ENCODE data around the gene TMC4. TPM values are rescaled to one million over a fixed set of nuclear protein-coding genes. Genes with fewer than 3 reads are reported as not detected.

TMC4 gene
- total RNA-seq, 1 donor from 2014 or later: 2.9 TPM

DNA sequence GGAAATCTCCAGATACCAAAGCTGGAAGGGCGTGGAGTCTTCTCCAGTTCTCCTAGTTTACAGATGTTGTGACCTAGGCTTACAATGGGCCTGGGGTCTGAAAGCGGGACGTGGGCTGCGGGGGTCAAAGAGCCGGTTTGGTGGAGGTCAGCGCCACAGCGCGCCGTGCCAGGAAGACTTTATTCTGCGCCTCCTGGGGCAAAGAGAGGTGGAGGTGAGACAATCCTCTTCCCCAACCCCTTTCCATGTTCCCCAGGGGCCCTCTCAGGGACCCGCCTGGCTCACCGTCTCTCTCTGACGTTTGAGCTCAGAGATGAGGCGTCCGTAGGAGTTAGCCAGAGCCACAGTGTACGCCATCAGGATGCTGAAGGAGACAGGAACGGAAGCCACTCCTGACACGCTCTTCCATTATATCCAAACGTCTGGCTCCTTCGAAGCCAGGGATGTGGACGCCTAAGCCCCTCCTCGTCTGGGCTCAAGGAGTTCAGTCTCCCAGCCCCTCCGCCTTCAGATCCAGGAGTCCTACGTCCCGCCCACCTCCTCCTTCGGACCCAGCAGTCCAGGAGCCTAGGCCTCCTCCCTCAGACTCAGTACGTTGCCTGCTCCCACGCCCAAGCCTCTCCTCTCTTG is 12.7 kb downstream of the TMC4 start:
- DNase-seq (ENCODE audit: low spot score): no peak
- no peak for ATAC-seq
- intact Hi-C loops (cut with DNase I): no loop called here

DNA sequence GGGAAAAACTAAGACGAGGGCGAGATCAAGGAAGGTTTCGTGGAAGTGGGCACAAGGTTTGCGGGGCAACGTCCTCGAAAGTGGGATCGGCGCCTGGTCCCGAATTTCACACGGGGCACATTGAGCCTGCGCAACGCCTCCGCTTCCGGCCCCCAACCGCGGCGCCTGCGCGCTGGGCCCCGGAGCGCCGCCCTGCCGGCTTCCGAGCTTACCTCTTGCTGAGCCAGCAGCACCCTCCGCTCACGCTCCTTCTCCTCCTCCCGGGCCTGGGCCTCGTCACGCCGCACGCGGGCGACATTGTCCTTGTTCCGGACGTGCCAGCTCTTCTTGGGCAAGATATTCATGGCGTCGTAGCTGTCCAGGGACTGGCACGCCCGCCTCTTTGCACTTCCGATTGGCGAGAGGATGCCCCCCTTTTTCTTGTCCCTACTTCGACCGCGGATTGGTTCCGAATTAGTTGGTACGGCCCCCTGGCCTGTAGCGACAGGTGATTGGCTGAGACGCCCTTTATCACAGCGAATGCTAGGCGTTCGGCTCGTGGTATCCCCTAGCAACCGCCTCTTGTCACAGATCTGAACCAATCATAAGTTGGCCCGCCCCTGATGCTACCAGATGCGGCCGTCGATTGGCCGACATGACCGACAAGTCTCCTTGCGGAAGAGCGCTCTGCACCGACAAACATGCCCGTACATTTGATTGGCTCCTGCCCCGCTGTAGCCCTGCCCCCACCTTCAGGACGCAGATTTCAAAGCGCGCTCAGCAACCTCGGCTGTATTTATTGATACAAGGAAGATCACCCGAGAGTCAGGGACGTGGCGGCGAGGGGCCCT is 13.4 kb downstream of the TMC4 start, which contains the start of gene LENG1:
TSS of gene LENG1 (minus strand) at position 370 of the 830 bp plus-strand sequence. CDS start at position 344, 26 bp downstream.
- intact Hi-C loops (cut with DNase I): no loop called here
- peak; percentile 97 for ATAC-seq
- peak; percentile 99 for DNase-seq (ENCODE audit: low spot score)

DNA sequence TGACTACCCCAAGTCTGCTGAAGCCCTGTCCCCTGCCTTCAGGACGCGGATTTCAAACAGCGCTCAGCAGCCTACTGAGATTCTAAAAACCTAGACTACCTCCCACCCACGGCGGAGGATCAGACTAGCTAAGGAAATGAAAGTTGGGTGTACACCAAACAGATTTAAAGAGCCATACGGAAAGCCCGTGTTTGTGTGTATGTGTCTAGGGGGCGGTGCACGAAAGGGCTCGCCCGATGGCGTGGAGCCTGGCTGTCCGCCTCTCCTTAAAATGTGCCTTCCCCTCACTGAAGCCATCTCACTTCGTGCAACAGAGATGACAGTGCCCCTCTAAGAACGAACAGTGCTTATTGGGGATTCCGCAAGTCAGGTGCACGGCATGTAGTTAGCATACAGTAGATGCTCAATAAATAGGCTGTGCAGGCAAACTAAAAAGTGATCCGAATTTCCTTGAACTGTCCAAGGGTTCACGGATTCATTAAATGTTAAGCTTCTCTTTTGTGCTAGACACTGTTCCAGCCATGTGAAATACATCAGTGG is 14.1 kb downstream of the TMC4 start:
- intact Hi-C loops (cut with DNase I): no loop called here
- DNase-seq (ENCODE audit: low spot score): no peak
- no peak for ATAC-seq

DNA sequence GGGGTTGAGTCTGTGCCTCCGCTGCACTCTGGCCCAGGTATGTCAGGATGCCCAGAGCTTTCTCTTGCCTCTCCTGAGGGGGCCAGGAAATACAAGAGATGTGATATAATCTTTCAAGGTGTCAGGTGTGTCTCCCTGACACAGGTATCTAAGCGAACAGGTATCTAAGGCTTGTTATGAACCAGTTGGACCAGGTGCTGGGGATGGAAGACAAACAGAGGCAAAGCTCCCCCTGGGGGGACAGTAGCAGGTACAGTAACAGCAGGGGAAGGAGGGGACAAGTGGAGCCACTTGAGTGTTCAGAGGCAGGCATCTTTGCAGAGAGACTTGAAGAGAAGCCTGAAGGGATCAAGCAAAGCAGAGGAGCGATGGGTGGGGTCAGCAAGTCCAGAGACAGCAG is 16.0 kb downstream of the TMC4 start:
- intact Hi-C loops (cut with DNase I): no loop called here
- no peak for ATAC-seq

DNA sequence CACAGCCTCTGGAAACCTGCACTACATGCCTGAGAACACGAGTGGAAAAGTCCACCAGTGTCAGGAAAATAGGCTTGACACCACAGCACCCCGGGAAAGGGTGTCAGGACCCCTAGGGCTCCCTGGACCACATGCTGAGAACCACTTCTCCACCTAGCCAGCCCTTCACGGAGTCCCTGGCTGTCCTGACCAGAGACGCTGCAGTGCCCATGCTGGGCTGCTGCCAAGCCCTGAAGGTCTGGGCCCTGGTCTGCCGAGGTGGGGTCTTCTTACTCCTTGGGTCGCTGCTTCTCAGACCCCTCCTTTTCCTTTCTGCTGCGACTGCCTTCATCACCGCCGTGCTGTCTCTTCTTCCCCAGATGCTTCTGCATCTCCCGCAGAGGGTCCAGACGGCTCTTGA is 16.5 kb downstream of the TMC4 start:
- intact Hi-C loops (cut with DNase I): no loop called here
- no peak for DNase-seq (ENCODE audit: low spot score)

More for the DNA sequence above, 16.0 kb downstream of the TMC4 start:
- no peak for DNase-seq (ENCODE audit: low spot score)

DNA sequence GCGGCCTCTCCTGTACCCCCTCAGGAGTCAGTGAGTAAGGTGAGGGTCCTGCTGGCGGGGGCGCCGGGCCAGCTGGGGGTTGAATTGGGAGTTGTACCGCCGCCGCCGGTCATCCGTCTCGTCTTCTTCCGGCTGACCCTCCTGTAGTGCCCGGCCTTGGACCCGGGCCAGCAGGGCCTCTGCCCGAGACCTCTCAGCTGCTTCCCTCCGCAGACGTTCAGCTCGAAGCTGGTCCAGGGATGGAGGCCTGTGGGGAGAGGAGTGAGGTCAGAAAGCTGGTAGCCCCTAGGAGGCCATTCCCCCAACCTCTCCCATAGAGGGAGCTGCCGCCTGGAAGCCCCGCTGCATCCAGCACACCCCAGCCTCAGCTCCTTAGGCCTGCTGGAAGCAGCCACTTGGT is 17.3 kb downstream of the TMC4 start:
- ATAC-seq (no peak), DNase-seq (ENCODE audit: low spot score) (no peak)
- intact Hi-C loops (cut with DNase I): no loop called here

More for the DNA sequence above, 16.5 kb downstream of the TMC4 start:
- no peak for ATAC-seq

DNA sequence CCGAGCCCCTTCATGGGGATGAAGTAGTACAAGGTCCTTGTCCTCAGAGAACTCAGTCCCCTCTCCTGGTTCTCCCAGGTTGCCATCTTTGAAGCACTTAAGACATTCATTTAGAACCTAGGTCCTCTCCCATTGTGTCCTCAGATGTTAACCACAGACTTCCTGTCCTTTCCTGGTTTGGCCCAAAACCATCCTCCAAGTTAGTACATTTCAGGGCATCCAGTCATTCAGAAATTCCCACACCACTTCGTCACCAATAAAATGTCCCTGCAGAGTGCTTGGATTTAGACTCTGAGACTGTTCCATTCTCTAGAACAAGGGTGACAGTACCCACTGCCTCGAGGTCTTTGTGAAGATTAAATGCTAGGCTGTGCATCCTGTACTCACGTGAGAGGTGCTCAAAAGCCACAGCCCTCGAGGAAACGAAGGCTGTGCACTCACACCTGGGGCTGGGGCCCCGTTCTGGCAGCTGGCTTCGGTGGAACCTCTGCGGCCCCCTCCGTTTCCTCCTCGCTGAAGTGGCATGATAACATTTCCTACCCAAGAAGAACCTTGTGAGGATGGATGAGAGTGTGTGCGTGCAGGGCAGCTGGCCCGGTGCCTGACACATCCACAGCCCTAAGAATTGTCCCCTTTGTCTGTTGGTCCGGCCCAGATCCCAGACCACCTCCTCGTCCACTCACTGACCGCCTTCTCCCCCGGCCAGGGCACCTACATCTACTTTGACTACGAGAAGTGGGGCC is 18.2 kb downstream of the TMC4 start:
- ATAC-seq: no peak
- intact Hi-C loops (cut with DNase I): no loop called here
- DNase-seq (ENCODE audit: low spot score): no peak

DNA sequence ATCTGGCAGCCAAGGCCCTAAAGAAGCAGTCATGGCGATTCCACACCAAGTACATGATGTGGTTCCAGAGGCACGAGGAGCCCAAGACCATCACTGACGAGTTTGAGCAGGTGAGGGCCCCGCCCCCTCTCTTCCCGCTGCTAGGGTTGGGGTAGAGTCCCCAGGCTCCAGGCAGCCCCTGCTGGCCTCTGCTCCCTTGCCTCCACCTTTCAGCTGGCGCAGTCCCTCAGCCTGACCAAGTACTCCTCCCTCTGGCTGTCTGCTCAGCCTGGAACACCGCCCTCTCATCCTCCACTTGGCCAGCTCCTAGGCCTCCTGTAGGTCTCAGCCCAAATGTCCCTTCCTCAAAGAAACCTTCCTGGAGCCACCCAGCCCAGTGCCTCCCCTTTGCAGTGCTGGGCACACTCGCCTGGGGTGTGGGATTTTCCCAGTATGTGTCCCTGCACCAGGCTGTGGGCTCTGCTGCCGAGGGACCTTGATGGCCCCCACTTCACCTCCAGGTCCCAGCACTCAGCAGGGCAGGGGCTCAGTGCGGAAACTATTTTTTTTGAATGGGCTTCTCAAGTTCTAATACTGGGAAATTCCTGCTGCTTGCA is 19.1 kb downstream of the TMC4 start:
- DNase-seq (ENCODE audit: low spot score): no peak
- ATAC-seq: no peak
- intact Hi-C loops (cut with DNase I): no loop called here

DNA sequence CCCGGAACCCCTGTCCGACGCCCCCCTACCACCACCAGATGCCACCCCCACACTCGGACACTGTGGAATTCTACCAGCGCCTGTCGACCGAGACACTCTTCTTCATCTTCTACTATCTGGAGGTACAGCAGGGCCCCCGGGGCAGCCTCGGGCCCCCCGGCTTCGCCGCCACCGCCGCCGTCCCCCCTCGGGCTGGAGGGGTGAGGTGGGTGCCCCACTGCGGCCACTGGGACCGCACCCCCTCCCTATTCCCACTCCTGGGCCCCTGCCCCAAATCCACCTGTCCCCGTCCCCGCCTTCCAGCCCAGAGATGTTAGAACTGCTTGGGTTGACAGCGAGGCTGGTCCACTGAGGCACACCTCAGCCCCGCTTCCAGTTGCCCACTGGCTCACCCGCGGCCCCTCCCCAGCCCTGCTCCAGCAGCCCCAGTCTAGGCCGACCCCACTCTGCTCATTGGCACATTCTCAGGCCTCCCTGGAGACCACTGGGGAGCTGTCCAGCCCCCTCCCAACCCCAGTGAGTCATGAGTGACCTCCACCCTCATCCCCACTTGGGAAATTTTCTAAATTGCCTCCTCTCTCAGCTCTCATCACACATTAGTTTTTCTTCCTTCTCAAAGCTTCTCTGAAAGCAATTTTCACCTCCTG is 20.0 kb downstream of the TMC4 start:
- no peak for DNase-seq (ENCODE audit: low spot score)
- ATAC-seq: peak; percentile 22
- intact Hi-C loops (cut with DNase I): no loop called here

DNA sequence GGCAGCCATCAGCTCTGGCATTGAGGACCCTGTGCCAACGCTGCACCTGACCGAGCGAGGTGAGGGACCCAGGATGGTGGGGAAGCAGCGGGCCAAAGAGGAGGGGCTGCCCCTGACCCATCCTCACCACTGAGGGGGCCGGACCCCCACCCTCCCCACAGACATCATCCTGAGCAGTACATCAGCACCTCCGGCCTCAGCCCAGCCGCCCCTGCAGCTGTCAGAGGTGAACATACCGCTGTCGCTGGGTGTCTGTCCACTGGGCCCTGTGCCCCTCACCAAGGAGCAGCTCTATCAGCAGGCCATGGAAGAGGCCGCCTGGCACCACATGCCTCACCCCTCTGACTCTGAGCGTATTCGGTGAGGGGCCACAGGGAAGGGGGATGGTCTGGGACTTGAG is 20.7 kb downstream of the TMC4 start:
- intact Hi-C loops (cut with DNase I): no loop called here
- ATAC-seq (no peak), DNase-seq (ENCODE audit: low spot score) (no peak)

DNA sequence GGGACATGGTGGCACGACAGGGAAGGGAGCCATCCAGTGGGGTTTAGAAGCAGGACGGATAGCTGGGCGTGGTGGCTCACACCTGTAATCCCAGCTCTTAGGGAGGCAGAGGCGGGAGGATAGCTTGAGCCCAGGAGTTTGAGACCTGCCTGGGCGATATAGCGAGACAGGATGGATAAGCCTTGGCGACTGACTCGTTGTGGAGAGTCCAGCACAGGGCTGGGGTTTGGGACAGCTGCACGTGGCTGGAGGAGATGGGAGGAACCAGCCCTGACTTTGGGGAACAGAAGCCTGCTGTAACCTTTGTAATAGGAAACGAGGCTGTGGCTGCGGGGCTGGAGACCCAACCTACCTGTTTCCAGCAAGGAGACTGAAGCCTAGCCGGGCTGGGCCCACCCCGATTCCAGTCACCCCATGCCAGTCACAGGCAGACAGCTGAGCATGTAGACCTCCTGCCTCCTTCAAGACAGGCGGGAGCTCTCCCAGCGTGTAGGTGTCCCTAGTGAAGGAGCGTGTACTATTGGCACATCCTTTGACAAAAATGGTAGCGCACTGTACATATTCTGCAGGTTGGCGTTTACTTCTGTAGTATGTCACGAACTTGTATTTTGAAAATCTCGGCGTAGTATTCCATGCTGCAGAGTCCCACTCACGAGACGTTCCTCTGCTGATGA is 21.5 kb downstream of the TMC4 start:
- DNase-seq (ENCODE audit: low spot score): no peak
- ATAC-seq: no peak
- intact Hi-C loops (cut with DNase I): no loop called here

DNA sequence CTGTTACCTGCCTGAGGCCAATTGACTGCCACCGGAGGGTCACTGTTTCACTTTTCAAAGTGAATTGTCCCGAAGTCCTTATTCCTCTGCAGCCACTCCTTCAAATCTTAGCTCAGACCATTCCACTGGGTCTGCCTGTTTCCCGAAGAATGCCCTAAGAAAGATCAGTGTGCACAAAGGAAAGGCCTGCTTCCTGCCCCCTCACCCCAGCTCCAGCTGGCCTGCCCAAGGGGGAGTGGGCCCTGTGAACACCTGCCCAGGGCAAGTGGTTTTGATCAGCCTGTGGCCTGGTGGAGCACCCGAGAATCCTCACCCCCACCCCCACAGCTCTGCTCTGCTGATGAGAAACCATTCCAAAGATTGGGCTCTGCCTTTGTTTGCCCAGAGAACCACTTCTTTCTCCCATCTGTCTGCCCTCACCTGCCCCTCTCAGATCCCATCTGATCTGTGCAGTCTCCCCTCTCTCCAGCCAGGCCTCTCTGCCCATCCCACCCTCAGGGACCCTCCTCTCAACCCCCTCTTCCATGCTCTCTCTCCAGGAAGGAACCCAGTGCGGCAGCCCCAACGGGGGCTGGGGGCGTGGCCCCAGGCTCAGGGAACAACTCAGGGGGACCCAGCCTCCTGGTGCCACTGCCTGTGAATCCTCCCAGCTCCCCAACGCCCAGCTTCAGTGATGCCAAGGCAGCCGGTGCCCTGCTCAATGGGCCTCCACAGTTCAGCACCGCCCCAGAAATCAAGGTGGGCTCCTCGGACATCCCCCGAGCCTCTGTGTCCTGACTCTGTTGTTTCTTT is 23.7 kb downstream of the TMC4 start:
- DNase-seq (ENCODE audit: low spot score) (no peak), ATAC-seq (no peak)
- intact Hi-C loops (cut with DNase I): no loop called here

DNA sequence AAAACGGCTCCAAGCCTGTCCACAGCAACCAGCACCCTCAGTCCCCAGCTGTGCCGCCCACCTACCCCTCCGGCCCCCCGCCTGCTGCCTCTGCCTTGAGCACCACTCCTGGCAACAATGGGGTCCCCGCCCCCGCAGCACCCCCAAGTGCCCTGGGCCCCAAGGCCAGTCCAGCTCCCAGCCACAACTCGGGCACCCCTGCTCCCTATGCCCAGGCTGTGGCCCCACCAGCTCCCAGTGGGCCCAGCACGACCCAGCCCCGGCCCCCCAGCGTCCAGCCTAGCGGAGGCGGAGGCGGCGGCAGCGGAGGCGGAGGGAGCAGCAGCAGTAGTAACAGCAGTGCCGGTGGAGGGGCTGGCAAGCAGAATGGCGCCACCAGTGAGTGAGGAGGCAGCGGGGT is 24.8 kb downstream of the TMC4 start:
- DNase-seq (ENCODE audit: low spot score) (no peak), ATAC-seq (no peak)
- intact Hi-C loops (cut with DNase I): no loop called here

DNA sequence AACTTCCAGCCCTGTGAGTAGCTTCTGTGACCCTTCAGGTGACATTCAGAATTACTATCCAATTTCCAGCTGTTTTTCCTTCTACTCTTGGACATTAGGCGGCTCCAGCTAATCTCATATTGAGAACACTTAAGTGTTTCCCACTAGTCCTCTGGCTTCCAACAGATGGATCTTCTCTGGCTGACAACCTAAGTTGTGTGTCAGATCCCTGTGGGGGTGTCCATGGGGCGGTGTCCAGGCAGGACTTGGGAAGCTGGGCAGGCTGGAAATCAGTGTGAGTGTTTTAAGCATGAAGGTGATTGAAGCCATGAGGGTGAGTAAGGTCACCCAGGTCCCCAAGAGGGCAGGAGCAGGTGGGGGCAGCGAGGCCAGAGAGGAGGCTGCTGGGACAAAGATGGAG is 25.3 kb downstream of the TMC4 start:
- intact Hi-C loops (cut with DNase I): no loop called here
- DNase-seq (ENCODE audit: low spot score) (no peak), ATAC-seq (no peak)

DNA sequence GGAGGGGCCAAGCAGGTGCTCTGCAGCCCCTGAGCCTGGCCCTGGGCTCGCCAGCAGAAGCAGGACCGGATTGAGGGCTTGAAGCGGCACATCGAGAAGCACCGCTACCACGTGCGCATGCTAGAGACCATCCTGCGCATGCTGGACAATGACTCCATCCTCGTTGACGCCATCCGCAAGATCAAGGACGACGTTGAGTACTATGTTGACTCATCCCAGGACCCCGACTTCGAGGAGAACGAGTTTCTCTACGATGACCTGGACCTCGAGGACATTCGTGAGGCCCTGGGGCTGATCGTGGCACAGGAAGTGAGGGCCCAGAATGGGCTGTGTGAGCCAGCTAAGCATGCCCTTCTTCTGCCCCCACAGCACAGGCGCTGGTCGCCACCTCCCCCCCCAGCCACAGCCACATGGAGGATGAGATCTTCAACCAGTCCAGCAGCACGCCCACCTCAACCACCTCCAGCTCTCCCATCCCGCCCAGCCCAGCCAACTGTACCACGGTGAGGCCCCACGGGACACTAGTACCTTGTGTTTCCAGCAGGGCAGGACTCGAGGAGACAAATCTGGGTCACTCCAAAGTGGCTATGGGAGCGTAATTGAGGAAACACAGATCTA is 27.3 kb downstream of the TMC4 start:
- DNase-seq (ENCODE audit: low spot score) (no peak), ATAC-seq (no peak)
- intact Hi-C loops (cut with DNase I): no loop called here

DNA sequence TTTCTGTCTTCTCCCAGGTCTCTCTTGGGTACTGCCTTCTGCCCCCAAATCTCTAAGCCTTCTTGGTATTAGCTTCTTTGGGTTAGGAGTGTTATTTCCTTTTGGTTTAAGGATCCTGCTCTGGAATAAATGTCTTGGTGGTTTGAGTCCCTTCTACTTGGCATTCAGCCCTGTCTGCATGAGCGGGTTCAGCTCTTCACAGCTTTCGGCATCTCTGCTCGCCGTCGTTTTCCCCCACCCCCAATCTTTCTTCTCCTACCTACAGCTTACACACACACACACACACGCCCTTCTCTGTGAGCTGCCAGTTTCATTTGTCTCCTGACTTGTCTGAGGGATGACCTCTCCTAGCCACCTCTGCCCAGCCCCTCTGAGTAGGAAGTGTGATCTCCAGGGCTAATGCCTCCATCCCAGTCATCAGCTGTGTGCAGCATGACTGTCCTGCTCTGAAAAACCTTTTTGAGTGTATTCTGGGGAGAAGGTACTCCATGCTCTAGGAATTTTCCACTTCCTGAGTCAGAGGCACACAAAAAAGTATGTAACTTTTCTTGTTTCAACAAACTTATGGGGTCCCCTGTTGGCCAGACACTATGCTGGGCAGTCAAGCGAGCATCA is 30.7 kb downstream of the TMC4 start:
- DNase-seq (ENCODE audit: low spot score) (no peak), ATAC-seq (no peak)
- intact Hi-C loops (cut with DNase I): no loop called here

DNA sequence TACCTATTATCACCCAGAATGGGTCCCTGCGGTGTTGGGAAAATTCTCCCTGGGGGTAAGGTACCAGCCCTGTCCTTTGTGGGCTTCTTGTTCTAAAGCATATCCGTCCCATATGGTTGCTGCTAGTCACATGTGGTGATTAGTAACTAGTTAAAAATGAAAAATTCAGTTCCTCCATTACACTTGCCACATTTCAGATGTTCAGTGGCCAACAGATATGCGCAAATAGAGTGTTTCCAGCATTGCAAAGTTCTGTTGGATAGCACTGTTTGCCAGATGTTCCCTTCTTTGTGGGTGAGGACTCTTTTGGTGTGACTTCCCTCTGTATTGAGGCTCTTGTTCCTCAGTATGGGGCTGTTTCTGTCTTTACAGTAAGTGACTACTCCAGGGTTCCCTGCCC is 31.6 kb downstream of the TMC4 start:
- DNase-seq (ENCODE audit: low spot score) (no peak), ATAC-seq (no peak)
- intact Hi-C loops (cut with DNase I): no loop called here

Measured in sciatic nerve (tissue), 2 donors.